ENCODE measurements around the gene MEAF6. TPM values are rescaled to one million over a fixed set of nuclear protein-coding genes. Genes with fewer than 3 reads are reported as not detected.
A peak's percentile ranks its signal among the peaks of the same experiment; 100 is the strongest.

The MEAF6 gene
- total and polyA plus RNA-seq, 8 donors = 25.8 to 76.3 (median 53.8) TPM

DNA sequence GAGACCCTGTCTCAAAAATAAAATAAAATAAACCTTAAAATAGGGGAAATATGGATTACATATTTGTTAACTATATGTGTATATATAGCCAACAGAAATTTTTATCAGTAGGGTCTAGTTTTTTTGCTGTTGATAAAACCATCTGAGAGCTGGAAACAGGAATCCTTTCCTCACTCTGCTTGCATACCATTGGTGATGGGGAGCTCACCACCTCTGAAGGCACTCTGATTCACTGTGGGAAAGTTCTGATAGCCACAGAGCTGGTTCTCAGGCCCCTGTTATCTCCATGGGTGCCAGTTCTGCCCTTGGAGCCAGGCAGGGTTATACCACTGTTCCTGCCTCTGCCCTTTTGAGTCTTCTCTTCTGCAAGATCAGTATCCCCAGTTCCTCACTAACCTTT lies 58.0 kb downstream of the MEAF6 start:
- H3K4me1 ChIP-seq = peaks cover 0 to 17% (median 10%) of the 10 kb centered on the region in 4 donors
- intact Hi-C loops (cut with DNase I; ENCODE audit: low total_unique reads) = no loop called here
- H3K27ac ChIP-seq = no peak overlapping the region
- no peaks in the 10 kb centered on the region for H3K36me3 ChIP-seq
- no peaks in the 10 kb centered on the region for H3K9me3 ChIP-seq
- no peak overlapping the region for H3K4me3 ChIP-seq
- DNase-seq = no peak
- no peak for TF ChIP-seq POLR2AphosphoS5 (IDR thresholded peaks at IDR 0.05)
- no peak for TF ChIP-seq EP300 (IDR thresholded peaks at IDR 0.05)
- TF ChIP-seq, protein P1, sequence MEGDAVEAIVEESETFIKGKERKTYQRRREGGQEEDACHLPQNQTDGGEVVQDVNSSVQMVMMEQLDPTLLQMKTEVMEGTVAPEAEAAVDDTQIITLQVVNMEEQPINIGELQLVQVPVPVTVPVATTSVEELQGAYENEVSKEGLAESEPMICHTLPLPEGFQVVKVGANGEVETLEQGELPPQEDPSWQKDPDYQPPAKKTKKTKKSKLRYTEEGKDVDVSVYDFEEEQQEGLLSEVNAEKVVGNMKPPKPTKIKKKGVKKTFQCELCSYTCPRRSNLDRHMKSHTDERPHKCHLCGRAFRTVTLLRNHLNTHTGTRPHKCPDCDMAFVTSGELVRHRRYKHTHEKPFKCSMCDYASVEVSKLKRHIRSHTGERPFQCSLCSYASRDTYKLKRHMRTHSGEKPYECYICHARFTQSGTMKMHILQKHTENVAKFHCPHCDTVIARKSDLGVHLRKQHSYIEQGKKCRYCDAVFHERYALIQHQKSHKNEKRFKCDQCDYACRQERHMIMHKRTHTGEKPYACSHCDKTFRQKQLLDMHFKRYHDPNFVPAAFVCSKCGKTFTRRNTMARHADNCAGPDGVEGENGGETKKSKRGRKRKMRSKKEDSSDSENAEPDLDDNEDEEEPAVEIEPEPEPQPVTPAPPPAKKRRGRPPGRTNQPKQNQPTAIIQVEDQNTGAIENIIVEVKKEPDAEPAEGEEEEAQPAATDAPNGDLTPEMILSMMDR (IDR thresholded peaks at IDR 0.05) = no peak
- no peak for TF ChIP-seq POLR2A (IDR thresholded peaks at IDR 0.05)
- peaks cover 0 to 4% (median 0%) of the 10 kb centered on the region in 3 donors for H3K27me3 ChIP-seq

DNA sequence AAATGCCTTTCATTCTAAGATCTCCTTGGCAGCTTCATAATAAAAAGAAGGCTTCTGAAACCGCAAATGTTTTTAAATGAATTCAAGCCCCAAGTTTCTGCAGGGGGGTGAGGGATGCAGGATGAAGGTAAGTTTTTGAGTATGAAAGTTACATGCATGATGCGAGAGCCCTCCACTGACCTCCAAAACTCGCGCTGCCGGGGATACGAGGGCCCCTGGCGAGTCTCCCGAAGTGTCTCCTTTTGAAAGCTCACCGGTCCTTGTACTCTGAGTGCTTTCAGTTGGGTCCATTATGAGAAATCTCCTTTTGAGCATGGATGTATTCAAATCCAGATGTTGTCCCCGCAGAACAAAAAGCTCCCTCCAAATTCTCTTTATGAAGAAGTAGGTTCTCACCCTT lies 59.0 kb downstream of the MEAF6 start:
- TF ChIP-seq POLR2A (IDR thresholded peaks at IDR 0.05) (no peak), EP300 (IDR thresholded peaks at IDR 0.05) (no peak), POLR2AphosphoS5 (IDR thresholded peaks at IDR 0.05) (no peak)
- TF ChIP-seq, protein P1 (IDR thresholded peaks at IDR 0.05) = no peak
- H3K27ac ChIP-seq = peak overlapping the region in 4 of 5 donors; percentile 37 to 55 (median 44)
- H3K4me1 ChIP-seq = peaks cover 0 to 17% (median 10%) of the 10 kb centered on the region in 4 donors
- no peak for DNase-seq
- no peaks in the 10 kb centered on the region for H3K36me3 ChIP-seq
- no peak overlapping the region for H3K4me3 ChIP-seq
- WGBS, 5 donors = 91 to 94% (median 93%) methylated on average over 10 of the region's 10 CpGs
- H3K9me3 ChIP-seq = no peaks in the 10 kb centered on the region
- intact Hi-C loops (cut with DNase I; ENCODE audit: low total_unique reads) = no loop called here
- peaks cover 0 to 13% (median 0%) of the 10 kb centered on the region in 3 donors for H3K27me3 ChIP-seq

DNA sequence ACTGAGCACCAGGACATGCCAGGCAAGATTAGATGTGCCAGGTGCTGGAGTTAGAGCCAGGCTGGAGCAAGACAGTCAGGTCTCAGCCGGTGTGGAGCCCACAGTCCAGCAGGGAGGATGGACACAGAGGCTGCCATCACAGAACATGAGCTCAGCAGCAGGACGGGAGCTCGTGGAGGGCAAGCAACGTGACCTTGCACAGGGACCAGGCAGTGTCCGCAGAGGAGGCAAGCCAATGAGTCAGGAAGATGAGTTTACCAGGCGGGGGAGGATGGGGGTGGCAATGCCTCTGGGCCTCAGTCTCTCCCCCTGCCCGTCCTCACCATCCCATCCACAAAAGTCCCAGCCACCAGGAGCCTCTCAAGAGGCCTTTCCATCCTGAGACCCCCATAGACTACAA lies 60.9 kb downstream of the MEAF6 start:
- no peak for DNase-seq
- intact Hi-C loops (cut with DNase I; ENCODE audit: low total_unique reads) = no loop called here
- WGBS, 5 donors = 74 to 88% (median 79%) methylated on average over 7 of the region's 7 CpGs
- Histone ChIP-seq H3K27me3 (peaks cover 0 to 31% (median 9%) of the 10 kb centered on the region in 3 donors), H3K27ac (no peak overlapping the region), H3K9me3 (no peaks in the 10 kb centered on the region), H3K36me3 (no peaks in the 10 kb centered on the region), H3K4me3 (no peak overlapping the region), H3K4me1 (peaks cover 0 to 23% (median 10%) of the 10 kb centered on the region in 4 donors)
- no peak for TF ChIP-seq POLR2A (IDR thresholded peaks at IDR 0.05)
- no peak for TF ChIP-seq POLR2AphosphoS5 (IDR thresholded peaks at IDR 0.05)
- no peak for TF ChIP-seq EP300 (IDR thresholded peaks at IDR 0.05)
- TF ChIP-seq, protein P1 (IDR thresholded peaks at IDR 0.05) = no peak

DNA sequence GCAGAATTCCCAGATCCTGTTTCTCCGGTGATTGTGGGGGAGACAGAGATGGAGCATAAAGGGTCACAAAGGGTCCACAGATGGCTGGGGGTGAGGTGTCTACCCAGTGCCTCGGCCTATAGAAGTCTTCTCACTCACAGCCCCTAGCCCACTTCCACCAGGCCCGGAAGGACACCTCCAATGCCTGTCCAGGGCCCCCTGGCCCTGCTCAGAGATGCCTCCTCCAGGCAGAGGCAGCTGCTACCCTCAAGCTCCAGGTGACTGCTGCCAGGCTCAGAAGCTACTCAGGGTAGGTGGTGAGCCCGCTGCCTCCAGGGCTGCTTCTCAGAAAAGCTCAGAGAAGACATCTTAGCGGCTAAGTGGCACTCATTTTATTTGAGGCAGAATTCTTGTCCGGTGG lies 62.1 kb downstream of the MEAF6 start:
- intact Hi-C loops (cut with DNase I; ENCODE audit: low total_unique reads) = no loop called here
- WGBS, 5 donors = 56 to 71% (median 63%) methylated on average over 5 to 6 of the region's 6 CpGs
- TF ChIP-seq POLR2AphosphoS5 (IDR thresholded peaks at IDR 0.05) = no peak
- TF ChIP-seq, protein P1 (IDR thresholded peaks at IDR 0.05) = no peak
- TF ChIP-seq EP300 (IDR thresholded peaks at IDR 0.05) = no peak
- no peak for TF ChIP-seq POLR2A (IDR thresholded peaks at IDR 0.05)
- H3K27ac ChIP-seq = peak overlapping the region in 1 of 5 donors; percentile 25
- DNase-seq = no peak
- no peaks in the 10 kb centered on the region for H3K36me3 ChIP-seq
- peaks cover 0 to 44% (median 20%) of the 10 kb centered on the region in 3 donors for H3K27me3 ChIP-seq
- H3K4me3 ChIP-seq = no peak overlapping the region
- no peaks in the 10 kb centered on the region for H3K9me3 ChIP-seq
- peaks cover 0 to 23% (median 10%) of the 10 kb centered on the region in 4 donors for H3K4me1 ChIP-seq

All from stomach (tissue), 9 donors.